Stimulated activated naive CD4-positive, alpha-beta T cell treated with Interleukin-2 at 50 U/mL for 16 hours (primary cell): ENCODE data around the gene HLA-G.
"Not testable (repeated sequence)": the region's sequence is repeated elsewhere in the genome, so short reads cannot be mapped to it uniquely, and the experiment has no call there.

Experiments used
- DNase-seq: peaks from one replicate; lab custom pipeline; 2025; lab: John Stamatoyannopoulos, UW

The HLA-G gene

GRCh38 chr6:29870104-29870503 is 42.5 kb downstream of the HLA-G start:
- DNase-seq, result no peak

- no peak for DNase-seq
Measured at GRCh38 chr6:29872791-29873190, 45.2 kb downstream of the HLA-G start.

- no peak for DNase-seq
Measured at GRCh38 chr6:29875257-29875656, 47.6 kb downstream of the HLA-G start.

- not testable (repeated sequence) for DNase-seq
Measured at GRCh38 chr6:29875734-29876133, 48.1 kb downstream of the HLA-G start.
